HG03108 (cell line): ENCODE results near the gene RSPO4.
A peak's percentile ranks its signal among the peaks of the same experiment; 100 is the strongest.
"Not testable (repeated sequence)": the region's sequence is repeated elsewhere in the genome, so short reads cannot be mapped to it uniquely, and the experiment has no call there.

ENCODE experiments used
- ATAC-seq: cut with Tn5 transposase; IDR thresholded peaks from one replicate; pipeline ENCODE4 v1.9.1; 2021; ENCODE audit warnings: moderate library complexity; ENCODE audit not compliant: unreplicated experiment

RSPO4 gene

DNA sequence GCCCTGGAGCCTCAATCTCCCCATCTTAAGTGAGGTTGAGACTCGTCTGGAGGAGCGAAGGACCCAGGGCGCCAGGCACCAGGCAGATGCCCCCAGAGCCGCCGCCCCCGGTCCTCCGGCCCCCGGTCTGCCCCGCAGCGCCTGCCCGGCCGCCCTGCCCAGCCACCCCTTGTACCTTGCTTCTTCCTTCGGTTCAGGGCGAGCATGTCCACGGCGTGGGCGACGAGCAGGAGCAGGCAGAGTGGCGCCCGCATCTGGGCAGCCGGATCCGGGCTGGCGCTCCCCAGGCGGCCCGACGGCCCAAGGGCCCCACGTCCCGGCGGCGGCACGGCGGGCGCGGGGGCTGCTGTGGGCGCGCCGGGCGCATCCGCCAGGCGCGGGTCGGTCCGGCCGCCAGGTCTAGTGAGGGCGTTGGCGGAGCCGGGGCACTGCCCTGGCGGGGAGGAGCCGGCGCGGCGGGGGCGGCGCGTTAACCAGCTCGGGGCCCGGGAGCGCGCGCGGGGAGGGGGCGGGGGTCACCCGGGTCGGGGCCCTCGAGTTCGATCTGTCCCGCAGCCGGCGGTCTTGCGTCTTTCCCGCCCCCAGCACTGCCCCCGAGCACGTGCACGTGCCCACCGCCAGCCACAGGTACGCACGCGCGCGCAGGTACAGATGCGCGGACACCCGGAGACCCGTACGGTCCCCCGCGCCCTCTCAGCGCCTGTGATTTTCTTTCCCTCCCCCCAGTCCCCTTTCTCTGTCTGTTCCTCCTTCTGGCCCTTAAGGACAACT is at the start of gene RSPO4:
Gene RSPO4, minus strand, starts transcription at position 401 of the 771 bp plus-strand sequence. Its CDS starts 147 bp downstream, at position 254.
- ATAC-seq, result no peak

DNA sequence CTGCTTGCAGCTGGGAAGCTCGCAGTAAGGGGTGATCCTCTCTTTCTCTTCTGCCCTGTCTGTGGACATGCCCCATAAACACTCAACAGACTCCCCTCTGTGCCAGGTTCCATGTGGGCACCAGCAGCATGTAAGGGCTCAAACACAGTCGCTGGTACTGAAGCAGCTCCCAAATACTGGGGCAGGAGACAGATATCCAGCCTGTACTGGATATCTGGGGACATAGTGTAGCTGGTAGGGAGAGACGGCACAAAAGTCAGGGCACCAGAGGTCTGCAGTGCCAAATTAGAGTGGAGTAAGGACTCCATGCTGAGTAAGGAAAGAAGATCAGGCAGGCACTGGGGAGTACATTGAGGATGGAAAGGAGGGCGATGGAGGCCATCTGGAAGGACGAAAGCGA is 48.3 kb upstream of the RSPO4 start:
- no peak for ATAC-seq

GRCh38 chr20:1045860-1046418 is 43.8 kb upstream of the RSPO4 start:
- no peak for ATAC-seq

- ATAC-seq, result no peak
Measured at GRCh38 chr20:1041845-1042390, 39.8 kb upstream of the RSPO4 start.

DNA sequence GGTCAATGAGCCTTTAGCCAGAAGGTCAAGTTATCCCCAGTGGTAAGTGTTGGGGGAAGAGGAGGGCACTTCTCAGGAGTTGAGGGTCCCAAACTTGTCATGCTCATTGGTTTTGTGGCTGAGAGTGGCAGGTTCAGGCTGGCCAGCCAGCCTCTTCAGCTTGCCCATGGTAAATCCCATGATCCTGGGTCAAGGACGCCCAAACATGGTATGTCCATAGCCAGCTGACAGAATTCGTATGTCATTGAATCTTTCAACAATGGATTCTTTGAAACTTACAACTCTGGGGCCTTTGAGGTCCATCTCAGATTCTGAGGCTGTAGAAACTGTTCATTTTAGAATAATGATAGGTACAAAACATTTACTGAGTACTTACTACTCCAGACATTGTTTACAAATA is 36.1 kb upstream of the RSPO4 start:
- ATAC-seq, result no peak

GRCh38 chr20:1037039-1037438 is 34.9 kb upstream of the RSPO4 start:
- ATAC-seq, result no peak

GRCh38 chr20:1035466-1035865 is 33.4 kb upstream of the RSPO4 start:
- no peak for ATAC-seq

GRCh38 chr20:1034415-1034789 is 32.3 kb upstream of the RSPO4 start:
- no peak for ATAC-seq

DNA sequence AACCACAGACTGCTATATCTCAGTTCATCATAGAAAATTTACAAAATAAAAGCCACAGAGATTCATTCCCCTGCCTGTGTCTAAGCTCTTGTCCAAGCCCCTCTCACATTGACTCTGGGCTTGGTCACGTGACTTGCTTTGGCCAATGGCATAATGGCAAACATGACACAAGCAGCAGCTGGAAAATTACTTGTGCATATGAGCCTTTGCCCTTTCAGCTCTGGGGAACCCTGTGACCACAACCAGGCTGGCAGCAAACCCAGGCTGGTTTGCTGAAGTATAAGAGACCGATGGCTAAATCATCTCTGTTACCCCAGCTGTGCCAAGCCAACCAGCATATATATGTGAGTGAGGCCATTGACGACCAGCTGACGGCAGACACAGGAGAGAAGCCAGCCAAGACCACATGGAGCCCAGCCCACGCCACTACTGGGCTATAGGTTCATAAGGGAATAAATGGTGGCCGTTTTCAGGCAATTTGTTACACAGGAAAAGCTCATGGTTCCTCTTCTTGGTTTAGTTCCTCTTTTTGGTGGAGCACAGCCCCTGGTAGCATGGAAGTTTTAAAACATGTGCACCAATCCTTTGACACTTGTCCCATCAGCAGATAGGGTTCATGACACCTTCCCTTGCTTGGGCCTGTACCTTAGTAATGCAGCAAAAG is 31.8 kb upstream of the RSPO4 start:
- ATAC-seq, result no peak

DNA sequence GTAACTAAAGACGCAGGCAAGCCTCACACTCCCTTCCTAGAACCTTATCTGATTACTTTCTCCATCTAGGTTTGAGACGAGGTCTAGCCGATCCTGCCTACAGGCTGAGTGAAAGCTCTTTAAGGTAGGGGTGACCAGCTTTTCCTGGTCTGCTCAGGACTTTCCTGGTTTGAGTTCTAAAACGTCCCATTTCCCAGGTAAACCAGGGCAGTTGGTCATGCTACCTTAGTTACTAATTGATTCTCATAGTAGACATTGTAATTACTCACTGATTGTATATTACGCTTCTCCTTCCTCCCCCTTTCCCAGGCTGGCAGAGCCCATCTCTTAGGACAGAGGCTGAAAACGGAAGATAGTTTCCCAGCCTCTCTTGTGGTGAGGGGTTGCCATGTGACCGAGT is 27.9 kb upstream of the RSPO4 start:
- no peak for ATAC-seq

GRCh38 chr20:1026214-1026613 is 24.1 kb upstream of the RSPO4 start:
- ATAC-seq, result not testable (repeated sequence)

DNA sequence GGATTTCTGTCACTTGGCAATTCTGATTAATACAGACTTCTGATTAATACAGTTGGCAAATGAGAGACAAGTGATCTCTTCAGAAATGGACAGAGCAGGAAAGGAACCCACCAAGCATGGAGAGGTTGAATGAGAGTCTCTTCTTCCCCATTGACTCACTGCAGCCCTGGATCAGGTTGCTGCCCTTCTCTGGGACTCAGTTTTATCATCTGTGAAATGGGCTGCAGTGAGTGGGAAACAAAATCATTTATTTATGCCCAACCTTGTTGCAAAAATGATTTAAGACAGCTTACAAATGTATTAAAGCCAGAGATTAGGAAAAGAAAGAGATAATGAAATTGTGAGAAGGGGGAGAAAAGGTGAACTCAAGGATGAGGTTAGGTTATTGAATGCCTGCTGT is 20.8 kb upstream of the RSPO4 start:
- ATAC-seq, result no peak

DNA sequence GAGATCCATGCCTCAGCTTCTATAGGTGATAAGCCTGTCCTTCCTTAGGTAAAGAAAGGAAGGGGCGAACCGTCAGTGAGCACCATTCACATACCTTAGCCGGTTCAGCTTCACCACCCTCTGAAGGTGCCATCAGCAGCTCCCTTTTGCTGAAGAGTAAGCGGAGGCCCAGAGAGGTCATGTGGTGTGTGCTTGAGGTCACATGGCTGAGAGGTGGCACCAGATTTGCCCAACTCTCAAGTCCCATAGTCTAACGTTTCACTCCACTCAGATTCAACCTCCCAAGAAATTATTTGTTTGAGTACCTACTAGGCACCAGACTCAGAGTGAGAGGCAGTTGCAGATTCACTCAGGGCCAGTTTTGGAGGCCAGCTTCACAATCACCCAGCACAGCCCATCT is 18.5 kb upstream of the RSPO4 start:
- no peak for ATAC-seq

- no peak for ATAC-seq
Measured at GRCh38 chr20:1019344-1019743, 17.2 kb upstream of the RSPO4 start.

- no peak for ATAC-seq
Measured at GRCh38 chr20:1017677-1018076, 15.6 kb upstream of the RSPO4 start.

GRCh38 chr20:1015181-1015580 is 13.1 kb upstream of the RSPO4 start:
- ATAC-seq, result no peak

- ATAC-seq, result no peak
Measured at GRCh38 chr20:1014471-1014870, 12.4 kb upstream of the RSPO4 start.

- no peak for ATAC-seq
Measured at GRCh38 chr20:1013566-1014340, 11.6 kb upstream of the RSPO4 start.

GRCh38 chr20:1012359-1013168 is 10.5 kb upstream of the RSPO4 start:
- ATAC-seq, result no peak

DNA sequence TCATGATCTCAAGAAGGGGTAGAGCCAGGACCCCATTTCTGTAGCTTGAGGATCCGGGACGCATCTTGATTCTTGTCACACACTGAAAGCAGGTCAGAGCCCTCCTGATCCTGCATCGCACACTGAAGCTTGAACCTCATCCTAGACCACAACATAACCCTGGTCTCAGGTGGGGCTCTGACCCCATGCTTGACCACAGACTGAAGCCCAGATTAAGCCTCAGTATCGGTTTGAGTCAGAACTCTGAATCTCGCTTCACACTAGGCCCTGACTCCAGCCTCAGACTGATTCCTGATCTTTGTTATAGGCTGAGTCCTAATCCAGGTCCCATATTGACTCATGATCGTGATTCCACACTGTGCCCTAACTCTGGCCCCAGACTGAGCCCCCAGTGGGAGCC is 8.5 kb upstream of the RSPO4 start:
- ATAC-seq, result peak; percentile 58
